Endothelial cell of umbilical vein (primary cell): ENCODE data around the gene CFAP20.

Source experiments
- CTCF ChIP-seq, 2 donors: IDR thresholded peaks; 1 replicate in 1 of 2; 2 replicates in 1 of 2; pipeline ENCODE4 v1.5.1; 2011; ENCODE audit warnings: low read length in 2 of 2, mild to moderate bottlenecking in 2 of 2, moderate library complexity in 2 of 2, control low read depth in 1 of 2, inconsistent platforms in 1 of 2, low read depth in 1 of 2; ENCODE audit not compliant: insufficient read depth in 1 of 2; ENCODE audit errors: extremely low read depth in 1 of 2
- EZH2 ChIP-seq: IDR thresholded peaks from 2 replicates; pipeline ENCODE4 v1.6.1; 2012; ENCODE audit warnings: borderline replicate concordance, low read depth, mild to moderate bottlenecking, moderate library complexity, low read length, inconsistent platforms; ENCODE audit not compliant: severe bottlenecking
- MAX ChIP-seq: IDR thresholded peaks from 2 replicates; pipeline ENCODE4 v1.6.1; 2011; ENCODE audit not compliant: insufficient read depth, insufficient read length
- POLR2A ChIP-seq: IDR thresholded peaks from 2 replicates; pipeline ENCODE4 v1.6.1; 2012; ENCODE audit warnings: low read depth, mild to moderate bottlenecking, control low read depth, low read length

- no peak for TF ChIP-seq EZH2
- no peak for TF ChIP-seq MAX
- TF ChIP-seq POLR2A: no peak
- no peak for TF ChIP-seq CTCF (IDR thresholded peaks at IDR 0.05; ENCODE audit: extremely low read depth in 1 of 2, insufficient read depth in 1 of 2, low read depth in 1 of 2, low read length in 2 of 2)
These were observed 14.1 kb downstream of the CFAP20 start for GRCh38 chr16:58114827-58115825.
